GM18861 (cell line): Measurements from ENCODE around the gene KCNT2.

Source experiments
- ATAC-seq: cut with Tn5 transposase; IDR thresholded peaks from one replicate; pipeline ENCODE4 v1.9.1; 2021; ENCODE audit not compliant: unreplicated experiment

Gene KCNT2

DNA sequence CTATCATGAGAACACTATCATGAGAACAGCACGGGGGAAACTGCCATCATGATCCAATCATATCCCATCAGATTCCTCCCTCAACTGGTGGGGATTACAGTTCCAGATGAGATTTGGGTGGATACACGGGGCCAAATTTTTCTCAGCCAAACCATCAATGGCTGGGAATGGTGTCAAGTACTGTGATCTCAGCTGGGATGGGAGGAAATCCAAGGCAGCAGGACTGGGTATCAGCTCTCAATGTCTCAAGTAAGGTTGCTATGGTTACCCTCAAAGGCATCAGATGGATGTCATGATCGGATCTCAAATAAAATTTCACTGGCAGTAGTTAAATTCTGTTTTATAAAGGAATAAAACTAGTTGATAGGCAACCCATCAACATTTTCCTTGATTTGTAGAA lies 399.0 kb downstream of the KCNT2 start:
- no peak for ATAC-seq

GRCh38 chr1:196207612-196208217 lies 400.5 kb downstream of the KCNT2 start:
- ATAC-seq, result no peak

DNA sequence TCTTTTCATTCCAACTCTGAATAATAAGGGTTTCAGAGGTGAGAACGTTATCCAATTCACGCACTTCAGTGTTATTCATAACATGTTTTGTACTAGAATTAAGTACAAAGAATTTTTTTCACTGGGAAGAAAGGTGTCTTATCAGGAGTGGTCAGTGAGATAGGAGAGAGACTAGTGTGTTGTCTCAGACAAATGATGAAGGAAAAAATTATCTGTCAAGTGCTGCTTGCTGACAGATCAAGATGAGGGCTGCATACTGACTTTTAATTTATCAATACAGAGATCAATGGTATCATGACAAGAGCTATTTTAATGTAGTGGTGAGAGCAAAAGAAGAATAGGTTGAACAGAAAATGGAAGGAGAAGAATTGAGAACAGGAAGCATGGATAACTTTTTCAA lies 402.4 kb downstream of the KCNT2 start:
- ATAC-seq, result no peak

DNA sequence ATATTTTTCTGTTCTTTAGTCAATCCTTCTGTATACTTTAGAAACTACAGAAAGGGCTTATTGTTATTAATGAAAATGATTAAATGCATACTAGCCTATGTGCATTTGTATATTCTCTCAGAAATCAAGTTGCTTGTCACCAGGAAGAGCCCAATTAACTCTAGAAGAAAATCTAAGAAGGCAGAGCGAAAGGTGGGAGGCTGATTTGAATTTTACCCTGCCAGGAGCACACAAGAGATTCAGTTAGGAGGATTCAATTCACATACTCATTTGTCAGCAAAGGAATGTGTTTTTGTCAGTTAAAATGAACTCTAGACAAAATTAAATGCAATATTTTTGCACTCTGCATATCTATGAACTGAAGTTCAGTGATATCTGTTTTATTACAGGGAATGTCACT lies 411.8 kb downstream of the KCNT2 start:
- no peak for ATAC-seq

- no peak for ATAC-seq
Measured at GRCh38 chr1:196193896-196194559, 414.2 kb downstream of the KCNT2 start.

- ATAC-seq, result no peak
Measured at GRCh38 chr1:196183941-196184340, 424.3 kb downstream of the KCNT2 start.

GRCh38 chr1:196181594-196181878 lies 426.7 kb downstream of the KCNT2 start:
- ATAC-seq, result no peak

GRCh38 chr1:196180847-196181593 lies 427.2 kb downstream of the KCNT2 start:
- ATAC-seq, result no peak

- ATAC-seq, result no peak
Measured at GRCh38 chr1:196178083-196178635, 430.1 kb downstream of the KCNT2 start.
